ENCODE data around the gene RPS24. TPM values are rescaled to one million over a fixed set of nuclear protein-coding genes. Genes with fewer than 3 reads are reported as not detected.

RPS24 gene
- total RNA-seq, 1 experiment from 2014 or later = 9,576 TPM

DNA sequence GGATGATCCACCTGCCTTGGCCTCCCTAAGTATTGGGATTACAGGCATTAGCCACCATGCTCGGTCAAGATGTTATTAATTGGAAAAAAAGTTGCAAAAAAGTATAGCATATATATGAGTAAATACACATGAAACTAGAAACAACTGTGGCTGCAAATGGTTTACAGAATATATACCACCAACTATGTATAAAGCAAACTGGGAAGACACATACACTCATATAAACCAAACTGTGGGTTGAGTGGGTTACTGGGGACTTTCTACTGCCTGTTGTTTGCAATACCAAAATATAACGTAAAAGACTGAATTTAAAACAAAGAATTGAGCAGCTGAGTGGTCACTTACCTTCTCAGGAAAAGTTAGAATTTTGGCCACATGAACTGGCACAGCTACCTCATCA, 12.5 kb upstream of the RPS24 start:
- no peaks in the 10 kb centered on the region for H3K9me3 ChIP-seq (ENCODE audit: low read length)
- H3F3A ChIP-seq (ENCODE audit: low read length, unreplicated experiment) = peaks cover 13% of the 10 kb centered on the region
- peaks cover under 1% of the 10 kb centered on the region for H4K20me1 ChIP-seq (ENCODE audit: low read length)
- no peaks in the 10 kb centered on the region for H3K9me2 ChIP-seq (replicated peaks; ENCODE audit: low read length)
- TF ChIP-seq EZH2phosphoT487 (IDR thresholded peaks at IDR 0.05; ENCODE audit: borderline replicate concordance, low read length) = no peak
- no peak for TF ChIP-seq EZH2 (IDR thresholded peaks at IDR 0.05; ENCODE audit: low read length, unreplicated experiment)
- TF ChIP-seq, protein P1, sequence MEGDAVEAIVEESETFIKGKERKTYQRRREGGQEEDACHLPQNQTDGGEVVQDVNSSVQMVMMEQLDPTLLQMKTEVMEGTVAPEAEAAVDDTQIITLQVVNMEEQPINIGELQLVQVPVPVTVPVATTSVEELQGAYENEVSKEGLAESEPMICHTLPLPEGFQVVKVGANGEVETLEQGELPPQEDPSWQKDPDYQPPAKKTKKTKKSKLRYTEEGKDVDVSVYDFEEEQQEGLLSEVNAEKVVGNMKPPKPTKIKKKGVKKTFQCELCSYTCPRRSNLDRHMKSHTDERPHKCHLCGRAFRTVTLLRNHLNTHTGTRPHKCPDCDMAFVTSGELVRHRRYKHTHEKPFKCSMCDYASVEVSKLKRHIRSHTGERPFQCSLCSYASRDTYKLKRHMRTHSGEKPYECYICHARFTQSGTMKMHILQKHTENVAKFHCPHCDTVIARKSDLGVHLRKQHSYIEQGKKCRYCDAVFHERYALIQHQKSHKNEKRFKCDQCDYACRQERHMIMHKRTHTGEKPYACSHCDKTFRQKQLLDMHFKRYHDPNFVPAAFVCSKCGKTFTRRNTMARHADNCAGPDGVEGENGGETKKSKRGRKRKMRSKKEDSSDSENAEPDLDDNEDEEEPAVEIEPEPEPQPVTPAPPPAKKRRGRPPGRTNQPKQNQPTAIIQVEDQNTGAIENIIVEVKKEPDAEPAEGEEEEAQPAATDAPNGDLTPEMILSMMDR (conservative IDR thresholded peaks at IDR 0.05; ENCODE audit: low read depth, low read length) = no peak
- intact Hi-C loops (cut with micrococcal nuclease) = no loop called here
- DNase-seq (no peak), ATAC-seq (no peak)
- CTCF ChIA-PET = no interaction called here
- peaks cover 87% of the 10 kb centered on the region for H3K36me3 ChIP-seq (ENCODE audit: low read depth, low read length)
- no TSS peak for BruUV-seq (replicated peaks)
- no peak overlapping the region for H3K4me2 ChIP-seq (ENCODE audit: low read length)
- H3K4me1 ChIP-seq (ENCODE audit: insufficient read depth, low read length) = peaks cover 15% of the 10 kb centered on the region
- H3K4me3 ChIP-seq (ENCODE audit: low read length) = no peak overlapping the region
- H3K9ac ChIP-seq (ENCODE audit: low read length) = no peak overlapping the region
- H3K79me2 ChIP-seq (ENCODE audit: low read length) = peaks cover 11% of the 10 kb centered on the region
- H3K27ac ChIP-seq (ENCODE audit: low read length) = no peak overlapping the region
- no peak overlapping the region for H2AFZ ChIP-seq (ENCODE audit: low read length)
- H3K27me3 ChIP-seq (ENCODE audit: low read length) = no peaks in the 10 kb centered on the region
- POLR2A ChIA-PET (ENCODE audit: unreplicated experiment) = no interaction called here

DNA sequence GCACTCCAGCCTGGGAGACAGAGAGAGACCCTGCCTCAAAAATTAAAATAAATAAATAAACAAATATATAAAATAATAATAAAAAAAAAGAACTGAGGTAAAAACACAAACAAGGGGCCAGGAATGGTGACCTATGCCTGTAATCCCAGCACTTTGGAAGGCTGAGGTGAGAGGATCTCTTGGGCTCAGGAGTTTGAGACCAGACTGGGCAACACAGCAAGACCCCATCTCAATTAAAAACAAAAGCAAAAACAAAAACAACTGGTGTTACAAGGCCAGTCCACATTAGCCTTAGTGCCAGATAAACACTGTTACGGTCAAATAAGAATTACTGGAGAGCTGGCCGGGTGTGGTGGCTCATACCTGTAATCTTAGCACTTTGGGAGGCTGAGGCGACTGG, 9.9 kb upstream of the RPS24 start:
- H4K20me1 ChIP-seq (ENCODE audit: low read length) = peaks cover 13% of the 10 kb centered on the region
- no peaks in the 10 kb centered on the region for H3K9me2 ChIP-seq (replicated peaks; ENCODE audit: low read length)
- peaks cover 36% of the 10 kb centered on the region for H3K79me2 ChIP-seq (ENCODE audit: low read length)
- H2AFZ ChIP-seq (ENCODE audit: low read length) = no peak overlapping the region
- H3K27me3 ChIP-seq (ENCODE audit: low read length) = no peaks in the 10 kb centered on the region
- ChIA-PET POLR2A (ENCODE audit: unreplicated experiment) (no interaction called here), CTCF (no interaction called here)
- H3K4me2 ChIP-seq (ENCODE audit: low read length) = no peak overlapping the region
- no peak overlapping the region for H3K9ac ChIP-seq (ENCODE audit: low read length)
- no peak overlapping the region for H3K4me3 ChIP-seq (ENCODE audit: low read length)
- DNase-seq (no peak), ATAC-seq (no peak)
- intact Hi-C loops (cut with micrococcal nuclease) = no loop called here
- H3K27ac ChIP-seq (ENCODE audit: low read length) = no peak overlapping the region
- H3F3A ChIP-seq (ENCODE audit: low read length, unreplicated experiment) = peaks cover 22% of the 10 kb centered on the region
- H3K4me1 ChIP-seq (ENCODE audit: insufficient read depth, low read length) = peaks cover 39% of the 10 kb centered on the region
- H3K9me3 ChIP-seq (ENCODE audit: low read length) = no peaks in the 10 kb centered on the region
- no TSS peak for BruUV-seq (replicated peaks)
- no peak for TF ChIP-seq EZH2 (IDR thresholded peaks at IDR 0.05; ENCODE audit: low read length, unreplicated experiment)
- TF ChIP-seq, protein P1 (conservative IDR thresholded peaks at IDR 0.05; ENCODE audit: low read depth, low read length) = no peak
- no peak for TF ChIP-seq EZH2phosphoT487 (IDR thresholded peaks at IDR 0.05; ENCODE audit: borderline replicate concordance, low read length)
- peaks cover 62% of the 10 kb centered on the region for H3K36me3 ChIP-seq (ENCODE audit: low read depth, low read length)

DNA sequence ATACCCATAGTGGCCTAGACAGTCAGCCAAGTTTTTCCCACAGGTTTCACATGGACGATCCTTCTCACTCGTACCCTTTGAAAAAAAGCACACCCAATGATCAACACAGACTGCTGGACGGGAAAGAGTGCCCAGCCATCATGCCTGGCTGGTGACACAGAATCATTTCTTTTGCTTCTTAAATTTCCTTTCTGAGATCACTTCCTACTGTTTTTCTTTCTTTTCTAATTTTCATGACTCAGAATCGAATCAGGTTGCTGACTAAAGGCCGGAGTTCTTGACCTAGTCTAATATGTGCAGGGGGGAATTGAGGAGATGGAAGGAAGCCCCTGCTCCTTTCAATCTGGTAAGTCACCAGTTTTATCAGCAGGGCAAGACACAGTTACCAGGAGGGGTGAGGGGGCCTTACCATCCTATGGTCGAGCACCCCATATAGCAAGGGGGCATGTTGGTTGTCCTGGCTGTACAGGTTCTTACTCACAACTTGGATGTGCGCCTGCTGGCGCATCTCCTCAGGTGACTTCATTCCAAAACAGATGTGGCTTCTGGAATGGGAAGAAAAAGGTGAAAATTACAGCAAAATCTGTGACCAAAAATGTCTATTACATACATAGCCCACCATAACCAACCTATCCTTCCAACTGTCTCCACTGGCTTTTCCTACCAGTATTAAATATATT, 7.8 kb upstream of the RPS24 start:
- peak overlapping the region; percentile 40 for H3K4me3 ChIP-seq (ENCODE audit: low read length)
- H3K79me2 ChIP-seq (ENCODE audit: low read length) = peaks cover 42% of the 10 kb centered on the region
- intact Hi-C loops (cut with micrococcal nuclease) = loop anchor here (5.0 kb wide), 1 partner anchor 864 kb away; no protein-coding TSS in a partner anchor
- H3K36me3 ChIP-seq (ENCODE audit: low read depth, low read length) = peaks cover 44% of the 10 kb centered on the region
- peaks cover 22% of the 10 kb centered on the region for H3F3A ChIP-seq (ENCODE audit: low read length, unreplicated experiment)
- H4K20me1 ChIP-seq (ENCODE audit: low read length) = peaks cover 13% of the 10 kb centered on the region
- ATAC-seq (peak; percentile 54), DNase-seq (peak; percentile 100)
- BruUV-seq (replicated peaks) = no TSS peak
- peak overlapping the region; percentile 76 for H3K27ac ChIP-seq (ENCODE audit: low read length)
- H2AFZ ChIP-seq (ENCODE audit: low read length) = peak overlapping the region; percentile 44
- H3K4me2 ChIP-seq (ENCODE audit: low read length) = peak overlapping the region; percentile 67
- H3K9ac ChIP-seq (ENCODE audit: low read length) = peak overlapping the region; percentile 41
- TF ChIP-seq, protein P1 (conservative IDR thresholded peaks at IDR 0.05; ENCODE audit: low read depth, low read length) = no peak
- TF ChIP-seq EZH2 (IDR thresholded peaks at IDR 0.05; ENCODE audit: low read length, unreplicated experiment) = no peak
- TF ChIP-seq EZH2phosphoT487 (IDR thresholded peaks at IDR 0.05; ENCODE audit: borderline replicate concordance, low read length) = no peak
- H3K9me3 ChIP-seq (ENCODE audit: low read length) = no peaks in the 10 kb centered on the region
- no peaks in the 10 kb centered on the region for H3K9me2 ChIP-seq (replicated peaks; ENCODE audit: low read length)
- H3K27me3 ChIP-seq (ENCODE audit: low read length) = no peaks in the 10 kb centered on the region
- ChIA-PET CTCF (no interaction called here), POLR2A (ENCODE audit: unreplicated experiment) (no interaction called here)
- H3K4me1 ChIP-seq (ENCODE audit: insufficient read depth, low read length) = peaks cover 44% of the 10 kb centered on the region

Measured in PC-3 (cell line).